ENCODE data around the gene RAB13. TPM values are rescaled to one million over a fixed set of nuclear protein-coding genes. Genes with fewer than 3 reads are reported as not detected.

Gene RAB13
- total RNA-seq, 2 experiments from 2014 or later = 16.6 to 19.0 TPM

- Mint-ChIP-seq H3K36me3 (ENCODE audit: low read depth) (peaks cover 59% of the 10 kb centered on the region), H3K27me3 (no peaks in the 10 kb centered on the region), H3K9me3 (ENCODE audit: low read depth) (no peaks in the 10 kb centered on the region), H3K4me1 (no peaks in the 10 kb centered on the region), H3K4me3 (no peak overlapping the region), H3K27ac (no peak overlapping the region)
- no peak for ATAC-seq
- intact Hi-C loops (cut with DNase I, micrococcal nuclease) = no loop called here
- ChIA-PET CTCF (no interaction called here), POLR2A (no interaction called here)
- no peak for DNase-seq
These were observed 49.9 kb downstream of the RAB13 start for GRCh38 chr1:153936011-153936802.

- H3K27ac Mint-ChIP-seq = no peak overlapping the region
- intact Hi-C loops (cut with DNase I, micrococcal nuclease) = no loop called here
- H3K9me3 Mint-ChIP-seq (ENCODE audit: low read depth) = no peaks in the 10 kb centered on the region
- no peaks in the 10 kb centered on the region for H3K4me1 Mint-ChIP-seq
- H3K4me3 Mint-ChIP-seq = no peak overlapping the region
- H3K36me3 Mint-ChIP-seq (ENCODE audit: low read depth) = peaks cover 54% of the 10 kb centered on the region
- H3K27me3 Mint-ChIP-seq = no peaks in the 10 kb centered on the region
- DNase-seq = no peak
- POLR2A ChIA-PET = no interaction called here
- CTCF ChIA-PET = interaction anchor here (0.9 kb wide), 1 partner anchor 14 kb away, joined by 3 read pairs; no protein-coding TSS in a partner anchor
- no peak for ATAC-seq
These were observed 51.4 kb downstream of the RAB13 start for GRCh38 chr1:153934746-153935145.

- no peak overlapping the region for H3K4me3 Mint-ChIP-seq
- CTCF ChIA-PET = no interaction called here
- no peaks in the 10 kb centered on the region for H3K9me3 Mint-ChIP-seq (ENCODE audit: low read depth)
- DNase-seq = no peak
- ATAC-seq = no peak
- no peaks in the 10 kb centered on the region for H3K27me3 Mint-ChIP-seq
- no peak overlapping the region for H3K27ac Mint-ChIP-seq
- POLR2A ChIA-PET = no interaction called here
- intact Hi-C loops (cut with DNase I, micrococcal nuclease) = no loop called here
- peaks cover 47% of the 10 kb centered on the region for H3K36me3 Mint-ChIP-seq (ENCODE audit: low read depth)
- no peaks in the 10 kb centered on the region for H3K4me1 Mint-ChIP-seq
These were observed 52.2 kb downstream of the RAB13 start for GRCh38 chr1:153933955-153934354.

- peaks cover 2% of the 10 kb centered on the region for H3K4me1 Mint-ChIP-seq
- no peaks in the 10 kb centered on the region for H3K27me3 Mint-ChIP-seq
- ChIA-PET CTCF (no interaction called here), POLR2A (no interaction called here)
- H3K9me3 Mint-ChIP-seq (ENCODE audit: low read depth) = no peaks in the 10 kb centered on the region
- ATAC-seq (no peak), DNase-seq (no peak)
- intact Hi-C loops (cut with DNase I, micrococcal nuclease) = no loop called here
- H3K27ac Mint-ChIP-seq = no peak overlapping the region
- peaks cover 44% of the 10 kb centered on the region for H3K36me3 Mint-ChIP-seq (ENCODE audit: low read depth)
- no peak overlapping the region for H3K4me3 Mint-ChIP-seq
These were observed 52.7 kb downstream of the RAB13 start for GRCh38 chr1:153933430-153933829.

- Mint-ChIP-seq H3K4me1 (peaks cover 7% of the 10 kb centered on the region), H3K4me3 (no peak overlapping the region), H3K27me3 (no peaks in the 10 kb centered on the region), H3K9me3 (ENCODE audit: low read depth) (no peaks in the 10 kb centered on the region), H3K36me3 (ENCODE audit: low read depth) (peaks cover 41% of the 10 kb centered on the region), H3K27ac (no peak overlapping the region)
- DNase-seq (no peak), ATAC-seq (no peak)
- POLR2A ChIA-PET = no interaction called here
- intact Hi-C loops (cut with DNase I, micrococcal nuclease) = no loop called here
- CTCF ChIA-PET = no interaction called here
These were observed 53.7 kb downstream of the RAB13 start for GRCh38 chr1:153932156-153933131.

Small RNAs within 50 kb of the gene (microRNA-seq; reads per million reads assigned to microRNA genes)
- gene MIR6737 (ENCODE audit: borderline replicate concordance) = 1.1 reads per million

Other genes with a start within 250 kb of the RAB13 start
- gene SLC27A3, start 210.9 kb downstream of the RAB13 start, total RNA-seq = 1 to 10 TPM; 5.9 to 9.3 TPM
- 10 to 100 TPM; 57.0 to 63.9 TPM for gene GATAD2B, start 63.4 kb downstream of the RAB13 start, total RNA-seq
- gene DENND4B, start 39.6 kb downstream of the RAB13 start, total RNA-seq = 100 to 1,000 TPM; 100 to 110 TPM
- 10 to 100 TPM; 60.6 to 80.4 TPM for gene CRTC2, start 27.7 kb downstream of the RAB13 start, total RNA-seq
- 10 to 100 TPM; 64.4 to 65.5 TPM for gene SLC39A1, start 22.8 kb downstream of the RAB13 start, total RNA-seq
- 1 to 10 TPM; 8.5 to 9.1 TPM for gene CREB3L4, start 18.4 kb downstream of the RAB13 start, total RNA-seq
- gene JTB, start 8.7 kb downstream of the RAB13 start, total RNA-seq = 100 to 1,000 TPM; 107 to 145 TPM
- gene RPS27, start 4.4 kb upstream of the RAB13 start, total RNA-seq = 1,000 to 10,000 TPM; 1,867 to 2,094 TPM
- under 1 TPM; 0.04 to 0.05 TPM for gene NUP210L, start 168.7 kb upstream of the RAB13 start, total RNA-seq
- 100 to 1,000 TPM; 682 to 842 TPM for gene TPM3, start 205.8 kb upstream of the RAB13 start, total RNA-seq
- not detected for gene CFAP141, start 220.0 kb upstream of the RAB13 start, total RNA-seq
- gene UBAP2L, start 234.6 kb upstream of the RAB13 start, total RNA-seq = 100 to 1,000 TPM; 205 to 255 TPM

Data from activated CD4-positive, alpha-beta T cell treated with anti-CD3 and anti-CD28 coated beads for 36 hours (primary cell).